HG02678 (cell line): Measurements from ENCODE around the gene LYPLA2.
"Not testable (repeated sequence)": the region's sequence is repeated elsewhere in the genome, so short reads cannot be mapped to it uniquely, and the experiment has no call there.

ENCODE experiments used
- ATAC-seq: cut with Tn5 transposase; IDR thresholded peaks from one replicate; pipeline ENCODE4 v1.9.1; 2021; ENCODE audit warnings: mild to moderate bottlenecking, moderate library complexity; ENCODE audit not compliant: unreplicated experiment

The LYPLA2 gene

GRCh38 chr1:23799570-23800399 is 8.8 kb downstream of the LYPLA2 start:
- ATAC-seq, result peak; percentile 1

DNA sequence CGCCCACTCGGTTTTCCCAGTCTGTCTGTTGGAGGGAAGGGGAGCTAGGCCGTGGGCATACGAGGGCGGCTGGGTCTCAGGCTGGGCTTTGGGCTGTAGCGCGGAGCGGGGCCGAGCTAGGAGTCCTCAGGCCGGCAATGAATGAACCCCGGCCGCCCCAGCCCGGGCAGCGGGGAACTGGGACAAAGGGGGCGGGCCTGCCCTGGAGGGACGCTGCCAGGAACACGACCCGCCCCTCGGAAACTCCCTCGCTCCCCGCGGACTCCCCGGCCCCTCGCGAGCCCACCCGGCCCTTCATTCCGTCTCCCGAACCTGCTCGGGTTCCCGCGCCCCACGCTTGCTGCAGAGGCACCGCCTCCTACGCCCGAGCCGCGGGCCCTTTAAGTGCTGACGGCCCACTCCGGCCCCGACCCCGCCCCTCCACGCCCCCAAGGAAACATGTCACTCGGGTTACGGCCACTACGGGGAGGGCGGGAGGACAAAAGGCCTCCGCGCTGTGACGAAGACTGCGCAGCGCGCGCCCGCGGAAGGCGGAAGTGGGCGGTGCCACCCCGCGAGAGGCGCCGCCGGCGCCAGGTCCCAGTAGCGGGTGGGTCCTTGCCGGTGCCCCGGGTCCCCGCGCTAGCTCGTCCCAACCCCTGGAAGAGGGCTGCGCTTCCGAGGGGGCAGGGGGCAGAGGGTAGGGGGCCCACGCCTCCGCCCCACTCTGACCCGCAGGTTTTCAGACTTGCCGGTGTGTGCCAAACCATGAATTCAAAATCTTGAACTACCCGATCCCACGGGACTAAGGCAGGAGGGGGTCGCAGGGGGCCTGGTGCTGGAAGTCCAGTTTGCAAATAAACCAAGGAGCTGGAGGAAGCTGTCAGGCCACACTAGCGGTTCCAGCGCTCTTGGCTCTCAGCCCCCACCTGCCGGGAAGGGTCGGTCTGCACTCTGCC is 9.7 kb downstream of the LYPLA2 start, which contains the start of gene GALE:
Gene GALE, minus strand, starts transcription at position 355 of the 938 bp plus-strand sequence. CDS start 1,747 bp downstream, outside the sequence.
- peak; percentile 89 for ATAC-seq

GRCh38 chr1:23801338-23801748 is 10.4 kb downstream of the LYPLA2 start:
- ATAC-seq, result no peak

- ATAC-seq, result no peak
Measured at GRCh38 chr1:23801876-23802275, 10.9 kb downstream of the LYPLA2 start.

- ATAC-seq, result not testable (repeated sequence)
Measured at GRCh38 chr1:23802809-23803342, 11.9 kb downstream of the LYPLA2 start.

- no peak for ATAC-seq
Measured at GRCh38 chr1:23803674-23804073, 12.7 kb downstream of the LYPLA2 start.

DNA sequence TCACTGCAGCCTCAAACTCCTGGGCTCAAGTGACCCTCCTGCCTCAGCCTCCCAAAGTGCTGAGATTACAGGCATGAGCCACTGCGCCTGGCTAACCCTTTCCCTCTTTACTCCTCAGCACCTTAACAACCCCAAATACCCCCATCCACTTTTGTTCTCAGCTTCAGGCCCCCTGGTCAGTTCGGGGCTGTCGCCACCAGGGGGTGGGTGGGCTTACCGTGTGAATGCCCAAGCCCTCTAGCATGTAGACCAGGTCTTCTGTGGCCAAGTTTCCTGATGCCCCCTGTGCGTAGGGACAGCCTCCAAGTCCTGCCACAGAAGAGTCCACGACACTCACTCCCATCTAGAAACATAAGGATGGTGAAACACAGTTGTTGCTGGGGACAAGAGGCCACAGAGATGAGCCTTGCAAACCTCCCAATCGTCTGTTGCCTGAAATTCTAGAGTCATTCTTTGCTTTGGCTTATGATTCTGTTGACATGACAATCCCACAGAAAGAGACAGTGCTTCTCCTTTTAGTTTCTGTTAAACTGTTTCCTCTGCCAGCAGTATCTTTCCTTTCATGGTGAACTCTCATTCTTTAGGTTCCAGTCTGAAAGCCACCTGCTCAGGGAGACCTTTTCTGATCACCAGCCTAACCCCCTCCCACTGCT is 13.4 kb downstream of the LYPLA2 start:
- ATAC-seq, result no peak

- no peak for ATAC-seq
Measured at GRCh38 chr1:23805025-23805424, 14.1 kb downstream of the LYPLA2 start.

DNA sequence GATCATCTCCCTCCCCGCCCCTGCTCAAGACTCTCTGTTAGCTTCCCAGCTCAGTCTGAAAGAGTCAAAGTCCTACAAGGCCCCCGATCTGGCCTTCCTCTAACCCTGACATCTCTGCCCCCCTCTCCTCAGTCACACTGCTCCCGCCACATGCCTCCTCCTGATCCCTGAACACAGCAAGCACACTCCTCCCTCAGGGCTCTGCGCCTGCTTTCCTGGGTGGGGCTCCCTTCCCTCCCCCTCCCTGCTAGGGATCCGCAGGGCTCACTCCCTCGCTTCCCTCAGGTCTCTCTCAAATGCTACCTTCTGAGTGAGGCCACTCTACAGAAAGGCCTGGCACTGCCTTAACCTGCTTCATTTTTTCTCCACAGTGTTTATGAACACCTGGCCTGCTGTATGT is 15.3 kb downstream of the LYPLA2 start:
- ATAC-seq, result no peak

- ATAC-seq, result no peak
Measured at GRCh38 chr1:23807453-23807852, 16.5 kb downstream of the LYPLA2 start.

DNA sequence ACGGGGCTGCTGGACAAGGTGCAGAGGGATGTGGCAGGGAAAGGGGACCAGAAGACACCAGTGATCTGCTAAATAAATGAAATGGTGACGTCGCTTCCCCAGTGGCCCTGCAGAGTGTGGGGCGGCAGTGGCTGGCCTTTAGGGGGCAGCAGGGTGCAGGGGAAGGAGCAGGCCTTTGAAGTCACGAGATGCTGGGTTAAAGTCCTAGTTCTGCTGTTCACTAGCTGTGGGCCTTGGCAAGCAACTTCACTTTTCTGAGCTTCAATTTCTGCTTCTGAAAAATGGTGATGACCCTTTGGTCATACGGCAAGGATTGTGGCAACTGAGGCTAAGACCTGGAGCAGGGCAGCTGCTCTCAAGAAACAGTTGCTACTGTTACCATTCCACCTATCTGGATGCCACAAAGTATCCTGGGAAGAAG is 18.8 kb downstream of the LYPLA2 start:
- peak; percentile 64 for ATAC-seq

GRCh38 chr1:23810818-23811540 is 20.0 kb downstream of the LYPLA2 start:
- ATAC-seq, result no peak

GRCh38 chr1:23814016-23814415 is 23.1 kb downstream of the LYPLA2 start:
- no peak for ATAC-seq

DNA sequence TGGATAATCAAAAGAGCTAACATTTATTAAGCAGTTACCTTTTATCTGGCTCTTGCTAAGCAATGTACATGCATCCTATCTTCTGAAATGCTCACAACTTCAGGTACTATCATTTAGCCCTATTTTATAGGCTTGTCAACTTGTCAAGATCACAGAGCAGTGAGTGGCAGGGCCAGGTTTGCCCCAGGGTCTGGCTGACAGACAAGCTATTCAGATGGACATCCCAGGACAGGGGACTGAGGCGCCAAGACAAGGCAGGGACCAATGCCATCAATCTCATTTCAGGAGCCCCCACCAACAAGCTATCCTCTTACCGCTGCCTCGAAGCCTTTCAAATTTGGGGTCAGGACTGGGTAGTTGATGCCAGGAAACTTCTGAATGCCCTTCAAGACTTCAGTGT is 25.4 kb downstream of the LYPLA2 start:
- no peak for ATAC-seq

GRCh38 chr1:23816906-23817305 is 26.0 kb downstream of the LYPLA2 start:
- ATAC-seq, result no peak

- ATAC-seq, result no peak
Measured at GRCh38 chr1:23817633-23818032, 26.7 kb downstream of the LYPLA2 start.

DNA sequence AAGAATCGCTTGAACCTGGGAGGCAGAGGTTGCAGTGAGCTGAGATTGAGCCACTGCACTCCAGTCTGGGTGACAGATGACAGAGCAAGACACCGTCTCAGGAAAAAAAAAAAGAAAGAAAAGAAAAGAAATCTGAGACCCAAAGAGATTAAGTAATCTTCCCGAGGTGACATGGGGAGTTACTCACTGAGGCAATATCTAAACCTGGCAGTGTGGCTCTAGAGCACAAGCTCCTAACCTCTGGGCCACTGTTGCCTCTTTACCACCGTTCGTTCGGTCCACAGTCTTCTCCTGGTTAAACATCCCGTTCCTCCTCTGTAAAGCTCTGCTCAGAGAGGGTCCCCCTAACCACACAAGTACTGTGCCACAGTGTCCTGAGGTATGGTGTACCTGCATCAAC is 32.8 kb downstream of the LYPLA2 start:
- no peak for ATAC-seq

GRCh38 chr1:23824711-23825075 is 33.7 kb downstream of the LYPLA2 start:
- ATAC-seq, result no peak

GRCh38 chr1:23825076-23825761 is 34.3 kb downstream of the LYPLA2 start, which contains the start of gene HMGCL:
TSS of gene HMGCL (minus strand) at chr1:23825429. CDS start at chr1:23825415, 14 bp downstream.
- ATAC-seq, result peak; percentile 86
